ENCODE results near the gene KHDC4. TPM values are rescaled to one million over a fixed set of nuclear protein-coding genes. Genes with fewer than 3 reads are reported as not detected.

Gene KHDC4
- total and polyA plus RNA-seq, 2 of the 4 experiments (the other 2 are of a cell fraction), result 28.0 to 29.9 TPM

GRCh38 chr1:155889566-155889965 is 44.6 kb downstream of the KHDC4 start:
- in situ Hi-C loops (cut with MboI; ENCODE audit: low sequenced_read_pairs) (no loop called here), dilution Hi-C loops (cut with HindIII; ENCODE audit: low sequenced_read_pairs, unreplicated experiment) (no loop called here), intact Hi-C loops (cut with micrococcal nuclease) (no loop called here)
- peak overlapping the region; percentile 36; the same call in 2 of the 3 replicates for H2BK15ac ChIP-seq (ENCODE audit: low read depth, low read length)
- H3K27me3 ChIP-seq (ENCODE audit: control insufficient read depth, insufficient read depth, low read length), result no peaks in the 10 kb centered on the region
- H2BK20ac ChIP-seq (ENCODE audit: low read depth, low read length), result no peak overlapping the region
- BruUV-seq (replicated peaks), result no TSS peak
- H3K9ac ChIP-seq (ENCODE audit: low read depth, low read length), result no peak overlapping the region
- no peaks in the 10 kb centered on the region; the same call in 1 of the 2 replicates for H4K20me1 ChIP-seq (ENCODE audit: insufficient read depth, low read length)
- no CpG with 5 or more reads among the region's 2 CpGs for WGBS, 2 experiments (ENCODE audit: extremely low coverage in 2 of 2, insufficient read length in 1 of 2)
- H4K5ac ChIP-seq (ENCODE audit: low read depth, low read length), result no peak overlapping the region
- peaks cover 6% of the 10 kb centered on the region for H3K9me1 ChIP-seq (ENCODE audit: insufficient read depth, low read length)
- 0 out of 2 replicates have a peak overlapping the region, but pooled peaks have one; percentile 63 for H2BK120ac ChIP-seq (ENCODE audit: low read depth, low read length)
- H3K4me2 ChIP-seq (ENCODE audit: low read depth, low read length), result no peak overlapping the region
- H3K79me1 ChIP-seq (ENCODE audit: low read depth in 1 of 2, low read length in 2 of 2), result peaks cover 0 to 9% of the 10 kb centered on the region in 2 experiments; a peak in 2 of 4 replicates
- peak; percentile 12; the same call in 1 of the 2 replicates for ATAC-seq (ENCODE audit: low read depth)
- no peak overlapping the region for H3K14ac ChIP-seq (replicated peaks; ENCODE audit: low read depth, low read length)
- peak; percentile 66 for DNase-seq
- H4K91ac ChIP-seq (ENCODE audit: insufficient read depth, low read depth, low read length), result no peak overlapping the region
- CTCF ChIA-PET, result interaction anchor here (0.6 to 1.3 kb wide), 3 partner anchors 18 to 763 kb away, joined by 3 read pairs; no protein-coding TSS in a partner anchor
- no peaks in the 10 kb centered on the region for H3K36me3 ChIP-seq (ENCODE audit: control insufficient read depth, insufficient read depth, low read length)
- H3K4me1 ChIP-seq (ENCODE audit: control insufficient read depth, insufficient read depth, low read length), result peaks cover 21% of the 10 kb centered on the region
- no peak overlapping the region for H2AFZ ChIP-seq (replicated peaks; ENCODE audit: low read length, poor library complexity)
- H2AK5ac ChIP-seq (ENCODE audit: low read depth, low read length), result no peak overlapping the region; the same call in 1 of the 2 replicates
- H2AK9ac ChIP-seq (replicated peaks; ENCODE audit: low read depth, low read length, poor library complexity), result no peak overlapping the region
- peak overlapping the region; percentile 44; the same call in 1 of the 2 replicates for H3K18ac ChIP-seq (ENCODE audit: low read depth, low read length)
- H3K4ac ChIP-seq (ENCODE audit: low read depth, low read length), result no peak overlapping the region
- H3K27ac ChIP-seq (ENCODE audit: insufficient read depth, low read length), result peak overlapping the region; percentile 49; the same call in 1 of the 2 replicates
- H3K9me3 ChIP-seq (ENCODE audit: control insufficient read depth, insufficient read depth, low read length), result no peaks in the 10 kb centered on the region
- no peak for TF ChIP-seq RCOR1 (IDR thresholded peaks at IDR 0.05; ENCODE audit: insufficient replicate concordance, low read length)
- no peak for TF ChIP-seq MXI1 (IDR thresholded peaks at IDR 0.05; ENCODE audit: borderline replicate concordance, low read depth, low read length)
- no peak for TF ChIP-seq USF2 (IDR thresholded peaks at IDR 0.05; ENCODE audit: low read depth, low read length)
- TF ChIP-seq CHD1 (IDR thresholded peaks at IDR 0.05; ENCODE audit: low read depth, low read length), result no peak
- TF ChIP-seq RAD21 (IDR thresholded peaks at IDR 0.05; ENCODE audit: low read length), result no peak
- no peak for TF ChIP-seq FOS (IDR thresholded peaks at IDR 0.05; ENCODE audit: low read depth, low read length)
- TF ChIP-seq ELK1 (IDR thresholded peaks at IDR 0.05; ENCODE audit: borderline replicate concordance, low read depth, low read length), result no peak
- no peak for TF ChIP-seq POLR2A (IDR thresholded peaks at IDR 0.05; ENCODE audit: low read depth, low read length)
- TF ChIP-seq CEBPB (IDR thresholded peaks at IDR 0.05; ENCODE audit: low read depth, low read length), result no peak
- TF ChIP-seq, protein P1, sequence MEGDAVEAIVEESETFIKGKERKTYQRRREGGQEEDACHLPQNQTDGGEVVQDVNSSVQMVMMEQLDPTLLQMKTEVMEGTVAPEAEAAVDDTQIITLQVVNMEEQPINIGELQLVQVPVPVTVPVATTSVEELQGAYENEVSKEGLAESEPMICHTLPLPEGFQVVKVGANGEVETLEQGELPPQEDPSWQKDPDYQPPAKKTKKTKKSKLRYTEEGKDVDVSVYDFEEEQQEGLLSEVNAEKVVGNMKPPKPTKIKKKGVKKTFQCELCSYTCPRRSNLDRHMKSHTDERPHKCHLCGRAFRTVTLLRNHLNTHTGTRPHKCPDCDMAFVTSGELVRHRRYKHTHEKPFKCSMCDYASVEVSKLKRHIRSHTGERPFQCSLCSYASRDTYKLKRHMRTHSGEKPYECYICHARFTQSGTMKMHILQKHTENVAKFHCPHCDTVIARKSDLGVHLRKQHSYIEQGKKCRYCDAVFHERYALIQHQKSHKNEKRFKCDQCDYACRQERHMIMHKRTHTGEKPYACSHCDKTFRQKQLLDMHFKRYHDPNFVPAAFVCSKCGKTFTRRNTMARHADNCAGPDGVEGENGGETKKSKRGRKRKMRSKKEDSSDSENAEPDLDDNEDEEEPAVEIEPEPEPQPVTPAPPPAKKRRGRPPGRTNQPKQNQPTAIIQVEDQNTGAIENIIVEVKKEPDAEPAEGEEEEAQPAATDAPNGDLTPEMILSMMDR (conservative IDR thresholded peaks at IDR 0.05; ENCODE audit: low read depth, low read length), result no peak
- no peak for TF ChIP-seq MAZ (IDR thresholded peaks at IDR 0.05; ENCODE audit: borderline replicate concordance, low read depth, low read length)
- TF ChIP-seq SMC3 (IDR thresholded peaks at IDR 0.05; ENCODE audit: low read depth, low read length), result no peak
- no peak for TF ChIP-seq BHLHE40 (IDR thresholded peaks at IDR 0.05; ENCODE audit: low read depth, low read length)
- TF ChIP-seq RFX5 (IDR thresholded peaks at IDR 0.05; ENCODE audit: low read depth, low read length), result no peak
- no peak for TF ChIP-seq NFE2L2 (IDR thresholded peaks at IDR 0.05; ENCODE audit: low read depth, low read length)
- no peak for TF ChIP-seq MAFK (IDR thresholded peaks at IDR 0.05; ENCODE audit: low read depth, low read length)
- H3K4me3 ChIP-seq (ENCODE audit: insufficient read depth, low read depth, low read length), result no peak overlapping the region
- POLR2A ChIA-PET (ENCODE audit: unreplicated experiment), result no interaction called here
- H4K8ac ChIP-seq (ENCODE audit: low read depth in 2 of 2, low read length in 2 of 2), result peak overlapping the region in 1 of 2 experiments; percentile 50; a peak in 2 of 4 replicates
- no peak overlapping the region for H3K23ac ChIP-seq (ENCODE audit: low read depth, low read length)
- H3K56ac ChIP-seq (ENCODE audit: extremely low read depth, insufficient read depth, low read length), result no peak overlapping the region
- peak overlapping the region; percentile 93 for H2BK5ac ChIP-seq (ENCODE audit: low read depth, low read length, poor library complexity, severe bottlenecking)

Measured in IMR-90 (cell line).